Measurements from ENCODE around the gene LYRM4.

LYRM4 gene

DNA sequence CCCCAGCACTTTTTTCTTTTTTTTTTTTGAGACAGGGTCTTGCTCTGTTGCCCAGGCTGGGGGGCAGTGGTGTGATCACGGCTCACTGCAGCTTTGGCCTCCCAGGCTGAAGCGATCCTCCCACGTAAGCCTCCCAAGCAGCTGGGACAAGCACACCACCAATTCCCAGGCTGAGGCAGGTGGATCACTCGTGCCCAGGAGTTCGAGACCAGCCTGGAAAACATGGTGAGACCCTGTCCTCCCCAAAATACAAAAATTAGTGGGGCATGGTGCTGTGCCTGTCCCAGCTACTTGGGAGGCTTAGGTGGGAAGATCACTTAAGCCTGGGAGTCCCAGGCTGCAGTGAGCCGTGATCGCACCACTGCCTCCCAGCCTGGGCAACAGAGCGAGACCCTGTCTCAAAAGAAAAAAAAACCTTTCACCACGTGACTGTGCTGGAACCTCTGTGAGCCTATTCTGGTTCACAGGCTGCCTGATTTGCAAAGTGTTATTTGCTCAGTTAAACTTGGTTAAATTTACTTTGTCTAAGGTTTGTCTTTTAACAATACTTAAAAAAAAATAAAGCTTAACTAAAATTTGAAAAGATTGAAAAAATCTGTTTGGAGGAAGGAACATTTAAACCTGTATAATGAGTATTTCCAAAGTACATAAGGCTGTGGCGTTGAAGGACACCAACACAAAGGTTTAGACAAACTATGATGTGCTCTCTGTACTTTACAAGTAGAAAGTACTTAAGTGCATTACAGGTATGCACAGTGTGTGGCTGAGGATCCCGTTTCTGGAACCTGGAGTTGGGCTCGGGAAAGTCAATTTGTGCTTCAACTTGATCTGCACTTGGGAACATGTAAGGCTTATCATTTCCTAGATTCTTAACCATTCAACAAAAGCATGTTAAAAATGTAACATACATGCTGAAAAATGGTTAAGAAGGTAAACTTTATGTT, 120.7 kb downstream of the LYRM4 start:
- in situ Hi-C loops (cut with HindIII; ENCODE audit: low pct_ligation_motif_present, low pct_unique_long_range_greater_than_20kb, low sequenced_read_pairs): loop anchor here (10.0 kb wide), 1 partner anchor 245 kb away; no protein-coding TSS in a partner anchor
- no peak for DNase-seq

DNA sequence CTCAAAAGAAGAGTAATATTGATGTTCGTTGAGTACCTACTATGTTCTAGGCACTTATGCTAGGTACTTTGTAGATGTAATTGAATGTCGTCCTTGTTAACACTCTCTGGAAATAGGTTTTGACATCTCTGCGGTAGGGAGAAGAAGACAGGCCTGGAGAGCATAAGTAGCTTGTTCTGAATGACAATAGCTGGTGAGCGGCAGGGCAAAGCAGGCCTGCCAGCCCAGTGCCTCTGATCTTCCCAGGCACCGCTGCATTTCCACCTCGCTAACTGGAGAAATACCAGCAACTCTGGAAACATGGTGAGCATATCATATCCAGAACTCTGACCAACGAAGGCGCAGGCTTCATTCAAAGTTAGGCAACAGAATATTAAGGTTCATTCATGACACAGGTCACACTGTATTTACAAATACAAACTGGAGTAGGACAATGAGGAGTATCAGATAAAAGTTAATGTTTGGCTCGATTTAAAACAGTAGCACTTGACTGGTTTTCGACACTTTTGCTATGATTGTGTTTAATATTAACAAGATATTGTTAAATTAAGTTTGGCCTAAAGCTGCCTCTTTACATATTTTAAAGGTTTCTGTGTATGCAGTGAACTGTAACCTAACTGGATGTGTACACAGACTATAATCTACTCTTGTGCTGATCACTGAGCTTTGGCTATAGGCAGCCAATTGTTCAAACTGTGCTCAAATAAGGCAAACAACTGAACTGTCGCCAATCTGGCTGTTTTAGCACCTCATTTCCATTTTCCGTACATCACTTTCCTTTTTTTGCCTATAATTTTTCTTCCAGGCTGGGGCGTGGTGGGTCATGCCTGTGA, 121.5 kb downstream of the LYRM4 start:
- in situ Hi-C loops (cut with HindIII; ENCODE audit: low pct_ligation_motif_present, low pct_unique_long_range_greater_than_20kb, low sequenced_read_pairs): no loop called here
- DNase-seq: no peak

DNA sequence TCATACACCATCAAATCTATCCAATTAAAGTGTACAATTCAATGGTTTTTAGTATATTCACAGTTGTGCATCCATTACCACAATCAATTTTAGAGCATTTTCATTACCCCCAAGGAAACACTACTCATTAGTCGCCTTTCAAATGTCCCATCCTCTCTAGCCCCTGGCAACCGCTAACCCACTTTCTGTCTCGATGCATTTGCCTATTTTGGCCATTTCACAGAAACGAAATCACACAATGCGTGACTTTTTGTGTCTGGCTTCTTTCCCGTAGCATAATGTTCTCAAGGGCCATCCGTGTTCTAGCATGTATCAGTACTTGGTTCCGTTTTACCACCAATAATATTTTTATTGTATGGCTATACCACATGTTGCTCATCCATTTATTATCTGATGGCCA, 123.9 kb downstream of the LYRM4 start:
- DNase-seq: no peak
- in situ Hi-C loops (cut with HindIII; ENCODE audit: low pct_ligation_motif_present, low pct_unique_long_range_greater_than_20kb, low sequenced_read_pairs): no loop called here

DNA sequence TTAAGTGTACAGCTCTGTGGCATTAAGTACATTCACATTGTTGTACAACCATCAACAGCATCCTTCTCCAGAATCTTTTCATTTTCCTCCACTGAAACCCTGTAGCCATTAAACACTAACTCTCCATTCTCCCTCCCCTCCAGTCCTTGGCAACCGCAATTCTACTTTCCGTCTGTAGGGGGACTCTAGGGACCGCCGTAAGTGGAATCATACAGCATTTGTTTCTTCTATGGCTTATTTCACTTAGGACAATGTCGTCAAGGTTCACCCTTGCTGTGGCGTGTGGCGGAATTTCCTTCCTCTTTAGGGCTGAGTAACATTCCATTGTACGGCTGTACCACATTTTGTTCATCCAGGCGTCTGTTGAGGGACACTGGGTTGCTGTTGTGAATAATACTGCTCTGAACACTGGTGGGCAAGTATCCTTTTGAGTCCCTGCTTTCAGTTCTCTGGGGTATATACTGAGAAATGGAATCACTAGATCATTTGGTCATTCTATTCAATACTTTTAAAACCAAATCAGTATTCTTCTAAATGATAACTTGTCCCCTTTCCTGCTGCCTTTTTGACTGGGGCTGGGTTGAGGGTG, 124.9 kb downstream of the LYRM4 start:
- peak; percentile 55 for DNase-seq
- in situ Hi-C loops (cut with HindIII; ENCODE audit: low pct_ligation_motif_present, low pct_unique_long_range_greater_than_20kb, low sequenced_read_pairs): no loop called here

DNA sequence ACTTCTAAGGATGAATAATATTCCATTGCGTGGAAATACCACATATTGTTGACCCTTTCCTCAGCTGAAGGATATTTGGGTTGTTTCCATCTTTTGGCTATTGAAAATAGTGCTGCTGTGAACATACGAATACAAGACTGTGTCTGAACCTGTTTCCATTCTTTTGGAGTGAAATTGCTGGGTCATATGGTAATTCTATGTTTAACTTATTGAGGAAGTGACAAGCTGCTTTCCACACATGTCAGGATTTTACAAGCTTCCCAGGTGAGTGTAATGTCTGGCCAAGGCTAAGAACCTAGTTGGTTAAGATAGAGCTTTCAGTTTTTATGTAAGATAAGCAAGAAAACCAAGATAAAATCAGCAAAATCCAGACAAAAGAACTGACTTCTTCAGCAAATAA, 126.8 kb downstream of the LYRM4 start:
- in situ Hi-C loops (cut with HindIII; ENCODE audit: low pct_ligation_motif_present, low pct_unique_long_range_greater_than_20kb, low sequenced_read_pairs): no loop called here
- no peak for DNase-seq

DNA sequence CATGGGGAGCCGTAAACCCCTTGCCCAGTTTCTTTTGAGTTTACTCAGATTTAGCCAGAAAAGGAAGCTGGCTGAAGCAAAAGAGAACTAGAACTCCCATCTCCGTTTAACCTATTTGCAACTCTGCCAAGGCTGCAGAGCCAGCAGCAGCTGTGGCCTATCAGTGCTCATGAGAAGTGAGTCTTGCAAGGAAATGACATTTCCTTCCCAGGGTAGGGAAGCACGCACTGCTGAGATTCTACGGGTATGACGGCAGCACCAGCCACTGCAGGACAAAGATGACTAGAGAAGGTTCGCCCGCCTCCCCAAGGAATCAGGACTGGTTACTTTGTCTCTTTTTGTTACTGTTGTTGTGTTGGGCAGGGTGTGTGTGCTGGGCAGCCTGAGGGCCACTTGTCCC, 128.0 kb downstream of the LYRM4 start:
- in situ Hi-C loops (cut with HindIII; ENCODE audit: low pct_ligation_motif_present, low pct_unique_long_range_greater_than_20kb, low sequenced_read_pairs): no loop called here
- no peak for DNase-seq

DNA sequence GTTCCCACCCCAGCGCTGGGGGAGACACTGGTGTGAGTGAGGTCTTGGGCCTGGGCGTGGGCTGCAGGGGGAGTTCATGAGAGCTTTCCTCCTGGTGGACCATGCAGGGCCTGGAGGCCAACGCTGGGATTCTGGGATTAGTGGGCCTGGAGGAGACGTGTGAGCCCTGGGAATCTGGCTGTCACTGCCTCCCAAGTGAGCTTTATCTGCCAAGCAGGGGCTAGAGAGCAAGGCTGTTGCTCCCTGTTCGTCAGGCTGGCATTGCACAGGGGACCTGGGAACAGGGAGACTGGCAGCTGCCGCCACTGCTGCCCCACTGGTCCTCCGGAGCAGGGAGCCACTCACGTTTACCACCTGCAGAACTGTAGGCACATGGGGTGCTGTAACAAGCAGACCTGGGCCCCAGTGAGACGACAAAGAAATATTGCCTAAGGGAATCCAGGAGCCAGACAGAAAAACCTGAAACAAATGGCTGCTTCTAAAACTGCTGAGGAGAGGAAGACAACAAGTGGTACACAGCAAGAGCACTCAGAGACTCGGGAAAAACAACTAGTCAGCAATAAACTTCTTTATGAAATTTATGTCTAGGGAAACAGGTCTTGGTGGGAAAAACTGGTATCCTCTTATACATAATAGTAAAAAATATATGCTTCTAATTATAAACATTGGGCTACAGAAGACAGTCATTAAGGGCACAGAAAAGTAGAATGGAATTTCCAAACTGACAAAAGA, 130.4 kb downstream of the LYRM4 start:
- no peak for DNase-seq
- in situ Hi-C loops (cut with HindIII; ENCODE audit: low pct_ligation_motif_present, low pct_unique_long_range_greater_than_20kb, low sequenced_read_pairs): no loop called here

DNA sequence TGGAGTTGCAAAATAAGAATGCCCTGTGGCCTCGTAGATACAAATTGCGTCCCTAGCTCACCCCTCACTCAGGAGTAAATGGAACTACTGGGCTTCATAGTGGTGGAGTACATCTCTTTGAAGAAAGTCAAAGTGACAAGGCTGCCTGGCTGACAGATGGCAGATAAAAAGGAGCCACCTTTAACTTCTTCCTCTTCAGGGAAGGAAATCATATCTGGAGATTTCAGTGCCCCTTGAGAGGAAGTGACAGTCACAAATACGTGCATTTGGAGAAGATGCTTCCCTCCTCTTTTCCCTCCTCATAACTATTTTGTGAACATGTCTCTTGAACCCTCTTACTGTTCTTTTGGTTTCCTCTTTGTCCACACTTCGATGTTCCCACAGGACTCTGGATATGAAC, 132.4 kb downstream of the LYRM4 start:
- in situ Hi-C loops (cut with HindIII; ENCODE audit: low pct_ligation_motif_present, low pct_unique_long_range_greater_than_20kb, low sequenced_read_pairs): no loop called here
- no peak for DNase-seq

DNA sequence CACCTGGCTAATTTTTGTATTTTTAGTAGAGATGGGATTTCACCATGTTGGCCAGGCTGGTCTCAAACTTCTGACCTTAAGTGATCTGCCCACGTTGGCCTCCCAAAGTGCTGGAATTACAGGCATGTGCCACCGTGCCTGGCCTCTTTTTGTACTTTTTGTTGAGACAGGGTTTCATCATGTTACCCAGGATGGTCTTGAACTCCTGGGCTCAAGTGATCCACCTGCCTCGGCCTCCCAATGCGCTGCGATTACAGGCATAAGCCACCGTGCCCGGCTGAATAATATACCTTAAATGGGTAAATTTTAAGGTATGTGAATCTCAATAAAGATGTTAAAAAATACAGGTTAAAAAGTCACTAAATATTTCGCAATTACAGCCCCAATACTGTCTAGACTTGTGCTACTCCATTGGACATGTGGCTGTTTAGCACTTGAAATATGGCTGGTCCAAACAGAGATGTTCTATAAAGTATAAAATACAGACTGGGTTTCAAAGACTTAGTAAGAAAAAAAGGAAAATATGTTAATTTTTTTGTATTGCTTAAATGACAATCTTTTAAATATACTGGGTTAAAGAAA, 133.6 kb downstream of the LYRM4 start:
- in situ Hi-C loops (cut with HindIII; ENCODE audit: low pct_ligation_motif_present, low pct_unique_long_range_greater_than_20kb, low sequenced_read_pairs): no loop called here
- DNase-seq: no peak

DNA sequence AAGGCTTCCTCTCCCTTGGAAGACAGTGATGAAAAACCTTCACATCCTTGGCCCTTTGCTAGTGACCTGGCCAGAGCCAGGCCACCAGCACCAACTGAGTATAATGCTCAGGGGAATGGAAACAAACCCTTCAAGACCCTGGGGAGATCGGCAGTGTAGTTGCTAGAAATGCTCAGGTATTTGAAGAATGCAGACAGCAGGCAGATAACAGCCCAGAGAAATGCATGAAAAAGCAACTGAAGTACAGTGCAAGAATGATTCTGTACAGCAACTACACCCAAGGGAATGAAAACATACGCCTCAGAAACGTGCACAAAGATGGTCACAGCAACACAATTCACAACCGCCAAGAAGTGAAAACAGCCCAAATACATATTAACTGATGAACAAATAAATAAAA, 134.5 kb downstream of the LYRM4 start:
- in situ Hi-C loops (cut with HindIII; ENCODE audit: low pct_ligation_motif_present, low pct_unique_long_range_greater_than_20kb, low sequenced_read_pairs): no loop called here
- DNase-seq: peak; percentile 44

DNA sequence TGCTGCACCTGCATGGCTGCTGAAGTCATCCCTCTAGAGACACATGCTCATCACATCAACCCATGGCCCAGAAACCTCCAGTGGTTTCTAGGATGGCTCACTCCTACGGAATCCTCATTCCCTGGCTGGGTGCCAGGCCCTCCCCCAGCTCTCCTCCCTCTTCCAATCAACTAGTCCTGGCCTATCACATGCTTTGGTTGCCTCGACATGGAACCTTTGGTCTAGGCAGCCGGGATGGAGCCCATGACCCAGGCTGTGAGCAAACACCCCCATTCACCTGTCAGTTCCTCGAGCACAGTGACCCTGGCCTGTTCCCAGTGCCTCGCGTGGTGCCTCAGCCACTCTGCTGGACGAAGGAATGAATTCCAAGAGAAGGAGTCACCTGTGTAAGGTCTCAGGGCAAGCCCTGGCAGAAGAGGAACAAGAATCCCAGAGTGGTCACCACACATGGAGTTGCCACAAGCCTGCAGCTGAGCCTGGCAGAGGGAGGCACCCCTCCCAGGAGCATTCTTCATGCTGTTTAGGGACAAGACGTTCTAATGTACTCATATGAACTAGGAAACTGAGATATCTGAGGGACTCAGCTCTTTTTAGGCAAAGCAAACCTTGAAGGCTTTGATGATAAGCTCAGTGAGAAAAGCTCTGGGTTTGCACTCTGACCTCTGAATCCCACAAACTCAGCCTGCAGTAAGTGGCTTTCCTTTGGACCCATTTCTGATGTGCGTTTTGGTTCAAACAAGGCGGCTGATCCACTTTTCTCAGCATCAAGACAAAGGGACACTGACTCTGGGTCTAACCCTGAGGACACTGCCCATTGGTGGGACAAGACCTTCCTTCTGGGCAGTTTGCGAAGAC, 135.4 kb downstream of the LYRM4 start:
- DNase-seq: peak; percentile 80
- in situ Hi-C loops (cut with HindIII; ENCODE audit: low pct_ligation_motif_present, low pct_unique_long_range_greater_than_20kb, low sequenced_read_pairs): no loop called here

DNA sequence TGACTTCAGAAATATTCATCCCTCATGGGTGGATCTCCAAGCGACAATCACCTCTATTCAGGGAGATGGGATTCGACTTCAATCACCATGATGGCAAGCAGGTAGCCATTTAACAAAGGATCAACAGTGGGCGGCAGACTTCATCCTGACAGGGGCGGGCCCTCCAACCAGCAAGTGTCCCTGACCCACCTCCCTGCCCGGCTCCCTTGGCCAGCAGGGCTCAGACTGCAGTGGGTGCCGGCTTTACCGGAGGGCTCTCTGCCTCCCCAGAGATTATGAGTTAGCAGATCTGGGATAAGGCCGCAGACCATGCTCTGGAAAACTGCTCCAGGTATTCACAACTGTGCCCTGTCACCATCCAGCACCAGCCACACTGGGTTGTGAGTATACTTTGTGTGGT, 136.2 kb downstream of the LYRM4 start:
- in situ Hi-C loops (cut with HindIII; ENCODE audit: low pct_ligation_motif_present, low pct_unique_long_range_greater_than_20kb, low sequenced_read_pairs): no loop called here
- DNase-seq: no peak

DNA sequence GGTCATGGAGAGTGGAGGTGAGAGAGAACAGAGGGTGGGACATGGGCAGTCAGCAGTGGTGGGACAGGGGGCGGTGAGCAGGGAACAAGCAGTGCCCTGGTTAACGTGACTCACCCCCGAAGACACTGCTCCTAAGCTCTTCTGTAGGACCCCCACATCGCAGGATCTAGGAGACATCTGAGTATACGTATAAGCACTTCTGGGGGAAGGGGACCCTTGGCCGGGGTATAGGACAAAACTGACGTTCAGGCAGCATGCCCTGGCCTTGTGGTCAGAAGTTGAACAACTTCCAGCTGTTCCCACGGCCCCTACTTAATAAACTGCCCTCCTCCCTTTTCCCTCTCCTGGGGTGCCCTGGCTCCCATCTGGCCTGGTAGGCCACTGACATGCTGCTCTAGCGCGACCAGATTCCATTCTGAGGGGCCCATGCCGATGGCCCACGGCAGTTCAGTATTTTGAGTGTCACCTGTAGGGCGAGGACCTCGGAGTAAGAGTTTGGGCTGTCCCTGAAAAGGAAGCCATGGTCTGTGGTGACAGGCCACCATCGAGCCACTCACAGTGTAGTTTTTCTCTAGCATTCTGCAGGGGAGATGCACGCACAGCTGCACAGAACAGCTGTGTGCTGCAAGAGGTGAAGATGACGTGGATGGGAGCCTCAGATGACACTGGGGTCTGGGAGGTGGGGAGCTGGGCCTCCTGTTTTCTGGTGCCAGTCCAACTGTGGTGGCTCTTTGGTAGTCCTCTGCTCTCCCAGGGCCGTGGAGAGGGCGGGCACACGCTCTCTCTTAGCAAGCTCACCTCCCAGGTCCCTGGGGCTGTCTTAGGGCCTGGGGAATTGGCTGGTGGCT, 137.2 kb downstream of the LYRM4 start:
- DNase-seq: no peak
- in situ Hi-C loops (cut with HindIII; ENCODE audit: low pct_ligation_motif_present, low pct_unique_long_range_greater_than_20kb, low sequenced_read_pairs): no loop called here

DNA sequence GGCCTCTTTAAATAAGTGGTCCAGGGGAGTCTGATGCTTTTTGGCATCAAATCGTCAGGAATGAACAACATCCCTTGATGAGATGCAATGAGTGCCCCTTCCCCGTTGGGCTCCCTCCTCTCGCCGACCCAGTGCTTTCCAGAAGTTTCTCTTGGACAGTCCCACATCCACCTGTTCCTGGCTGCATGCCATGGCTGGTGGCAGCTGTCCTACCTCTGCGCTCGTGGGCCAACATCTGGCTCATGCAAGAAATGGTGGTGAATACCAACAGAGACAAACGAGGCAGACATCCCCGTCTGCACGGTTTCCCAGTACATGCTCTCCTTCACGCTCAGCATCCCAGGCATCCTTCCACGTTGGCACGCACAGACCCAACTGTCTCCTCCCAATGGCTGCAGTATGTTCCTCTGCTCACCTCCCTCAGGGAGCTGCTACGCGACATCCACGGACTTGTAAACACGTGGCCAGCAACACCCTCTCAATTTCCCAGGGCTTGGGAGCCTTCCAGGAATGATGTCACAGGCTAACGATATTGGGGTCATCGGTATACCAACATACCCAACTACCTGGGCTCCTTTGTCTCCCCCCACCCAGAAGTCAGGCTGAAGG, 138.1 kb downstream of the LYRM4 start:
- in situ Hi-C loops (cut with HindIII; ENCODE audit: low pct_ligation_motif_present, low pct_unique_long_range_greater_than_20kb, low sequenced_read_pairs): no loop called here
- no peak for DNase-seq

DNA sequence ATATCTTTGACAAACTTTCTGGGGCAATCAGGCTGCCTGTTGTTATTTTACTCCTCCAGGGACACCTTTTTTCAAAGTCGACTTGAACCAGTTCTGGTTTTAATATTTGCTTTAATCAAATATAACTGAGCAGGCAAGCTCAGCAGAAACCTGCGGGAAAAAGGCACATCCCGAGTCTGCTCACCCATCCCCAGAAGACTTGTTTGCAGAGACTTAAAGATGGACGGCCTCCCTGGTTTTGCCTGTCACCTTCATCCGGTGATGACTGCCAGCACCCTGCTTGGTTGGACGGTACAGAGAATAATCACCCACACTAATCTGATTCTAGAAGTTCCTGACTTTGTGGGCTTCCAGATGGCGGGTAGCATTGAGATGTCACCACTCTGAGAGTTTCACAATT, 138.8 kb downstream of the LYRM4 start:
- DNase-seq: no peak
- in situ Hi-C loops (cut with HindIII; ENCODE audit: low pct_ligation_motif_present, low pct_unique_long_range_greater_than_20kb, low sequenced_read_pairs): no loop called here

DNA sequence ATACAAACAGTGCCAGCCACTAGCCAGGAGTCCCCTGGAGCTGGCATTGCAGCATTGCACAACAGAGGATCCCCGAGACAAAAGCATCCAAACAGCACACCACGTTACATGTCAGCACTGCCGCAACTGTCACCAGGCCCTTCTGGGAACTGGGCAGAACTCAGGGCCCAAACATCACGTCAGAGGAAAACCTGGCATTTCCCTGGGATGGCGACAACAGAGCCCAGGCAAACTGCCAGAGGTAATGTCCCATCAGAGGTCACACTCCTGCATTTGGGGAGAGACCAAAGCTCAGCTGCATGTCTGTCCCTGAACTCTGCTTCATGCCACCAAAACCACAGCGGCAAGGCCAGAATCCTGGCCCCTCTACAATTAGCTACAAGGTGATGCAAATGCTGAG, 139.3 kb downstream of the LYRM4 start:
- in situ Hi-C loops (cut with HindIII; ENCODE audit: low pct_ligation_motif_present, low pct_unique_long_range_greater_than_20kb, low sequenced_read_pairs): no loop called here
- no peak for DNase-seq
